OCI-LY7 (cell line): ENCODE measurements around the gene PCED1B.

Experiments
- EZH2phosphoT487 ChIP-seq: fragments of 200-600 bp; sonication (generic); IDR thresholded peaks from 2 replicates; pipeline ENCODE4 v1.6.1; 2018; ENCODE audit warnings: low read depth, borderline replicate concordance, mild to moderate bottlenecking, mixed run types, antibody characterized with exemption, low read length, moderate library complexity, mixed read lengths
- TF ChIP-seq, protein P1 (sequence below): fragments of 200-600 bp; sonication (generic); conservative IDR thresholded peaks from 2 replicates; pipeline ENCODE4 v1.5.1; 2014; ENCODE audit warnings: mild to moderate bottlenecking, antibody characterized with exemption, low read length, moderate library complexity, mixed read lengths

DNA sequence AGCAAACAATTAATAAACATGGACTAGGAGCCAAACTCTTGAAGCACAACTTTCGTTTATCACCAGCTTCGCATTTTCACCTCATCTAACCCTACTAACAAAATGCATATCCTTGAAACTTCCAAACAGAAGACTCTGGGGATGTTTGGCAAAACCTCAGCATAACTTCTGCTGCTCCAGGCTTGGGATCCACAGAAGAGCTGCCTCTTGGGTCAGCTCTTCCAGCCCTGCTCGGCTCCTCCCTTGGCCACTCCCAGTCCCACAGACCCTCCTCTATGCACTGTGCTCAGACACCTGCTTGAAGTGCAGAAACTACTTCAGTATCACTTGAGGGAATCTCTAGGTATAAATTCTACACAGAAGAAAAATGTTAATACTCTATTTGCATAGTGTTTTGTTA, 110.3 kb downstream of the PCED1B start:
- TF ChIP-seq, protein P1, sequence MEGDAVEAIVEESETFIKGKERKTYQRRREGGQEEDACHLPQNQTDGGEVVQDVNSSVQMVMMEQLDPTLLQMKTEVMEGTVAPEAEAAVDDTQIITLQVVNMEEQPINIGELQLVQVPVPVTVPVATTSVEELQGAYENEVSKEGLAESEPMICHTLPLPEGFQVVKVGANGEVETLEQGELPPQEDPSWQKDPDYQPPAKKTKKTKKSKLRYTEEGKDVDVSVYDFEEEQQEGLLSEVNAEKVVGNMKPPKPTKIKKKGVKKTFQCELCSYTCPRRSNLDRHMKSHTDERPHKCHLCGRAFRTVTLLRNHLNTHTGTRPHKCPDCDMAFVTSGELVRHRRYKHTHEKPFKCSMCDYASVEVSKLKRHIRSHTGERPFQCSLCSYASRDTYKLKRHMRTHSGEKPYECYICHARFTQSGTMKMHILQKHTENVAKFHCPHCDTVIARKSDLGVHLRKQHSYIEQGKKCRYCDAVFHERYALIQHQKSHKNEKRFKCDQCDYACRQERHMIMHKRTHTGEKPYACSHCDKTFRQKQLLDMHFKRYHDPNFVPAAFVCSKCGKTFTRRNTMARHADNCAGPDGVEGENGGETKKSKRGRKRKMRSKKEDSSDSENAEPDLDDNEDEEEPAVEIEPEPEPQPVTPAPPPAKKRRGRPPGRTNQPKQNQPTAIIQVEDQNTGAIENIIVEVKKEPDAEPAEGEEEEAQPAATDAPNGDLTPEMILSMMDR = no peak
- TF ChIP-seq EZH2phosphoT487 = no peak
